Stimulated activated naive CD8-positive, alpha-beta T cell treated with anti-CD3 and anti-CD28 coated beads, Interleukin-15, Interleukin-2, amounts not matched to agents 100 U/mL and 50 U/mL, for 24 hours (primary cell): Measurements from ENCODE around the gene ZNF391.
"Not testable (repeated sequence)": the region's sequence is repeated elsewhere in the genome, so short reads cannot be mapped to it uniquely, and the experiment has no call there.

ENCODE experiments used
- ATAC-seq: fragments of 150-1000 bp; cut with Tn5 transposase; one replicate; pipeline ENCODE4 v1.10.0; 2021
- DNase-seq: peaks from one replicate; pipeline ENCODE4 v3.0.0; 2021

The ZNF391 gene

GRCh38 chr6:27388293-27389197 is at the start of gene ZNF391:
Gene ZNF391 (plus strand): TSS chr6:27388759. CDS start chr6:27400371, 11,612 bp downstream.
- peak; percentile 93 for ATAC-seq
- DNase-seq = peak; percentile 78

- no peak for DNase-seq
- no peak for ATAC-seq
Observed at GRCh38 chr6:27352850-27353249, 35.7 kb upstream of the ZNF391 start.

DNA sequence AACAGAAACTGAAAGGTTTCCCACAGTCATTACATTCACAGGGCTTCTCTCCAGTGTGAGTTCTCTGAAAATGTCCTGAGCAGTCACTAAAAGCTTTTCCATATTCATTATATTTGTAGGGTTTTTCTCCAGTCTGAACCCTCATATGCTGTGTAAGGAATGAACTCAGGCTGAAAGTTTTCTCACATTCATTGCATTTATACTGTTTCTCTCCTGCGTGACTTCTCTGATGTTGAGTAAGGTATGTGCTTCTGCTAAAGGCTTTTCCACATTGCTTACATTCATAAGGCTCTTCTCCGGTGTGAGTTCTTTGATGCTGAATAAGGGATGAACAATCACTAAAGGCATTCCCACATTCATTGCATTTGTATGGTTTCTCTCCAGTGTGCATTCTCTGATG is 29.8 kb upstream of the ZNF391 start:
- no peak for ATAC-seq
- DNase-seq = no peak

GRCh38 chr6:27359231-27359630 is 29.3 kb upstream of the ZNF391 start:
- DNase-seq = no peak
- no peak for ATAC-seq

DNA sequence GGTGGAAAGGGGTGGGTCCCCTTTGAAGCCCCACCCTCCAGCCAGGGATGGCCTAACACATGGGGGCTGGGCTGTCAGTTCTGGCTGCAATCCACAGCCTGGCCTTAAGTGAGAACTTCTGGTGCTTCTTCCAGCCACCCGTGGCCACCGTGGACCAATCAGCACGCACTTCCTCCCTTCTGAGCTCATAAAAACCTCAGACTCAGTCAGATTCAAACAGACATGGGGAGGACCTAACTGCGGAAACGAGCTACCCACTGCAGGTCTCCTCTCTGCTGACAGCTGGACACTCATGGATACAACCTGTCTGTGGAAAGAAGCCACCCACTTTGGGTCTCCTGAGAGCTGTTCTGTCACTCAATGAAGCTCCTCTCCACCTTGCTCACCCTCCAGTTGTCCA is 20.4 kb upstream of the ZNF391 start:
- no peak for ATAC-seq
- no peak for DNase-seq

DNA sequence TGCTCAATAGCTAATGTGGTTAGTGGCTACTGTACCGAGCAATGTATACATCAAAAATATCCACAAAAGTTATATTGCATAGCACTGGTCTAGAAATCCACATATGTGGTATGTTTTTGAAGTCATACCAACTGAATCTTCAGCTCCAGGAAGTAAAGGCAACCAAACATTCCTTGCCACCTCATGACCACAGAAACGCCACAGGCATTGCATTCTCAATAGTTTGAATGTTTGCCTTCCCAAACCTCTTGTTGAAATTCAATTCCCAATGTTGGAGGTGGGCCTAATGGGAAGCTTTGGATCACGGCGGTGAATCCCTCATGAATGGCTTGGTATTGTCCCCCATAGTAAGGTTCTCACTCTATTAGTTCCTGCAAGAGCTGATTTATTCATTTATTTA is 18.2 kb upstream of the ZNF391 start:
- DNase-seq (no peak), ATAC-seq (no peak)

- peak; percentile 75 for DNase-seq
- peak; percentile 99 for ATAC-seq
Observed at GRCh38 chr6:27374824-27375612, 13.5 kb upstream of the ZNF391 start.

DNA sequence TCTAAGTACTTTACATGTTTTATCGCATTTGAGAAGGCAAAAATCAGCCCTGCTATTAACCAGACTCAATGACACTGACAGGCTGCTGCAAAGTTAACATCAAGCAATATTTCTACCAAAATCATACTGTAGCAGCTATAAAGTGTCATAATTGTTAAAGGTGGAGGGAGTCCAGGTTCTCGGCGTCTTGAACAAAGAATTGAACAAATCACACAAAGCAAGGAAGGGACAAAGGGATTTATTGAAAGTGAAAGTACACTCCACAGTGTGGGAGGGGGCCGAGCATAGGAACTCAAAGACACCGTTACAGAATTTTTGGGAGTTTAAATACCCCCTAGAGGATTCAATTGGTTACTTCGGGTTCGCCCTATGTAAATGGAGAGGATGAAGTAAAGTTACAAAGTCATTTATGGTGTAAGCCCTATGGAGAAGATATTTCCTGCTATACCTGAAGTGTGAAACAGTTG is 12.9 kb upstream of the ZNF391 start:
- no peak for DNase-seq
- no peak for ATAC-seq

DNA sequence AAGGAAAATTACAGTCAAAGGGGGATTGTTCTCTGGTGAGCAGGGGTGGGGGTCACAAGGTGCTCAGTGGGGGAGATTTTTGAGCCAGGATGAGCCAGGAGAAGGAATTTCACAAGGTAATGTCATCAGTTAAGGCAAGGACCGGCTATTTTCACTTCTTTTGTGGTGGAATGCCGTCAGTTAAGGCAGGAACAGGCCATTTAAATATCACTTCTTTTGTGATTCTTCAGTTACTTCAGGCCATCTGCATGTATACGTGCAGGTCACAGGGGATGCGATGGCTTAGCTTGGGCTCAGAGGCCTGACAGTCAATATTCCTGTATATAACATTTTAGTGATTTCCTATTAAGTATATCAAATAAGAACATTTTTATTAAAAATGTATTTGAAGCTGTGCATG is 10.2 kb upstream of the ZNF391 start:
- not testable (repeated sequence) for ATAC-seq, DNase-seq

GRCh38 chr6:27381001-27381400 is 7.6 kb upstream of the ZNF391 start:
- not testable (repeated sequence) for DNase-seq, ATAC-seq

DNA sequence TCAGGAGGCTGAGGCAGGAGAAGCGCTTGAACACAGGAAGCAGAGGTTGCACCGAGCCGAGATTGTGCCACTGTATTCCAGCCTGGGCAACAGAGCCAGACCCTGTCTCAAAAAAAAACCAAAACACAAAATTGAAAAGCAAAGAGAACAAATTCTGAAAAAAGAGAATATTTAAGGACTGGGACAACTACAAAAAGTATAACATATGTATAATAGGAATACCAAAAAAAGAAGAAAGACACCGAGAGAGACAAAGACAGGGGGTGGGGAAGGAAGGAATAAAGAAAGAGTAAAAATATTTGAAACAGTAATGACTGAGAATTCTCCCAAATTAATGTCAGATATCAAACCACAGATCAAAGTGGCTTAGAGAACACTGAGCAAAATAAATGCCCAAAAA is 5.5 kb upstream of the ZNF391 start:
- DNase-seq (no peak), ATAC-seq (no peak)

DNA sequence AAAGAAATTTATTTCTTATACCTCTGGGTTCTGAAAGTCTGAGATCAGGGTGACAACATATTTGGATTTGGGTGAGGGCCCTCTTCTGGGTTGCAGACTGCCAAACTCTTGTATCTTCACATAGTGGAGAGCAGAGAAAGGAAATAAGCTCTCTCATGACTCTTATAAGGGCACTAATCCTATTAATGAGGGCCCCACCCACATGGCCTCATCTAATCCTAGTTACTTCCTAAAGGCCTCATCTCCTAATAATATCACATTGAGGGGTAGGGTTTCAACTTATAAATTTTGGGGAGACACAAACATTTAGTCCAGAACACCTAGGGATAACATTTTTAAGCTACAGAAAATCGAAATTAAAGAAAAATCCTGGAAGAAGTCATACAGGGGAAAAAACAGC is 5.1 kb upstream of the ZNF391 start:
- DNase-seq (no peak), ATAC-seq (no peak)

- DNase-seq = no peak
- ATAC-seq = no peak
Observed at GRCh38 chr6:27392623-27393022, 4.1 kb downstream of the ZNF391 start.

GRCh38 chr6:27394073-27394472 is 5.5 kb downstream of the ZNF391 start:
- ATAC-seq (no peak), DNase-seq (no peak)

DNA sequence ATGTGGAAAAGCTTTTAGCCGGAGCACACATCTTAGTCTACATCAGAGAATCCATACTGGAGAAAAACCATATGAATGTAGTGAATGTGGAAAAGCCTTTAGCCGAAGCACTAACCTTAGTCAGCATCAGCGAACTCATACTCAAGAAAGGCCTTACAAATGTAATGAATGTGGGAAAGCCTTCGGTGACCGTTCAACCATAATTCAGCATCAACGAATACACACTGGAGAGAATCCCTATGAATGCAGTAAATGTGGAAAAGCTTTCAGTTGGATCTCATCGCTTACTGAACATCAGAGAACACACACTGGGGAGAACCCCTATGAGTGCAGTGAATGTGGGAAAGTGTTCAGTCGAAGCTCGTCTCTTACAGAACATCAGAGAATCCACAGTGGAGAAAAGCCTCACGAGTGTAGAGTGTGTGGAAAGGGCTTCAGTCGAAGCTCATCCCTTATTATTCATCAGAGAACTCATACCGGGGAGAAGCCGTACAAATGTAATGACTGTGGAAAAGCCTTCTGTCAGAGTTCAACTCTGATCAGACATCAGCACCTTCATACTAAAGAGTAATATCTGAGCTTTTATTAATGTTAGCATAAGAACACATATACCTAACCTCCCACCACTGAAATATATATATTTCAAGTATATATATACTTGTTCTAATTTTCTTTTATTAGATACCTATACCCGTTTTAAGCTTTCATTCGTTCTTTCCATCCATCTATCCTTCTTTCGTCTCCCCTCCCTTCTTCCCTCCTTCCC is 12.5 kb downstream of the ZNF391 start:
- no peak for ATAC-seq
- DNase-seq = no peak

- no peak for ATAC-seq
Observed at GRCh38 chr6:27406085-27406484, 17.5 kb downstream of the ZNF391 start.

DNA sequence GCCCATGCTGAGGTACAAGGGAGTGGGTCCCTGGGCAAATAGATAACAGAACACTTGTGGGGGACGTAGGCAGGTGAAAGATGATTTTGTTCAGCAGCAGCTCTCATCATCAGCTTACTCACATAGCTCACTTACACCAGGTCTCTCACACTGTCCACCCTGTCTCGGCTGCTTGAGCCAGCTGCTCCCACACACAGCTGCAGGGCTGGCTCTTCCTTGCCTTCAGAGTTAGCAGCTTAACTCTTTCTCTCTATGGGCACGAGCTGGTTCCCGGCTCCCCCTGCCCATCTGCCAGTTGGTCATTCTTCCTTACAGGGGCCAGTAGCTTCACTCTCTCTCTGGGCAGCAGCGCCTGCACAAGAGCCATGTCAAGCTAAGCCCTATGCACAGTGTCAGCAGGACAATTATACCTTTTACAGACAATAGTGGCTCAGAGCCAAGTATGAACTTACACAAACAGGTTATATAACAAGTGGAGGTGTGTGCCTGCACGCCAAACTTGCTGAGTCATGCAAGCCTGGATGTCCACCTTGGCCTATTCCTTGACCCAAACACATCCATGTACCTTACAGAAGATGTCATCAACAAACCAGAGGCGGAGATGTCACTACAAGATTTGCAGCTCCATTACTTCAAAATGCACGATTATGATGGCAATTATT is 18.7 kb downstream of the ZNF391 start:
- no peak for ATAC-seq
- DNase-seq = no peak

More at GRCh38 chr6:27406085-27406484, 17.5 kb downstream of the ZNF391 start:
- DNase-seq = no peak

- ATAC-seq = no peak
- no peak for DNase-seq
Observed at GRCh38 chr6:27414300-27414699, 25.7 kb downstream of the ZNF391 start.

DNA sequence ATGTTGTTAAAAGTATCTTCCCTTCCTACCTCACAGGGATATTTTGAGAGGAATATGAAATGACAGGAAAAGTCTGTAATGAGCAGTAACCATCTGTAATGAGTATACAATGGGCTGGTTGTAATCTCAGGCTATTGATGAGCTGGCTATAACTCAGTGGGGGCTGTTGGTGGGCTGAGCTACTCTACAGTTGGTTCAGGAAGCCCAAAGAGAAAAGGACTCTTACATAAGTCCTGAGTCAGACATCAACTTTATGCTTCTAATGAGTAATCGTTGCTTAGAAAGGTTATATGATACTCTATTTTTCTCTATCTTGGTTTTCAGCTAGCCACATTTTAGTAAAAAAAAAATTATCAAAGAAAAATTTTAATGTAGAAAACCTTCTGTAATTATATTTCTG is 26.4 kb downstream of the ZNF391 start:
- DNase-seq (no peak), ATAC-seq (no peak)

- DNase-seq (no peak), ATAC-seq (no peak)
Observed at GRCh38 chr6:27415898-27416297, 27.3 kb downstream of the ZNF391 start.

DNA sequence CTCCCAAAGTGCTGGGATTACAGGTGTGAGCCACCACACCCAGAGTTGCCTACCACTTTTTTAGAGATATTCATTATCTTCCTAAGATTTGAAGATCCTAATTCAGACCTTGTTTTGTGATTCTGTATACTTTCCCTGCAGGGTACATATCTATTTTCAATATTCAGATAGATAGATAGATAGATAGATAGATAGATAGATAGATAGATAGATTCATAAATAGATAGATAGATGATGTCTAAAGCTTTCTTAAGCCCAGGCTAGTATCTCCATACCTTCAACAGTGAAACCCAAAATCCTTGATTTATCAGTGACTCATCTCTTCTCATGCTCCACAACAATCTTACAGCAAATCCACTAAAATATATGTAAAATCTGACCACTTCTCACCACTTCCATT is 30.8 kb downstream of the ZNF391 start:
- ATAC-seq (no peak), DNase-seq (no peak)
